ENCODE measurements around the gene ARHGEF4. TPM values are rescaled to one million over a fixed set of nuclear protein-coding genes. Genes with fewer than 3 reads are reported as not detected.
"Not testable (repeated sequence)": the region's sequence is repeated elsewhere in the genome, so short reads cannot be mapped to it uniquely, and the experiment has no call there.

The ARHGEF4 gene
- total RNA-seq, 1 donor from 2014 or later = 4.8 TPM

GRCh38 chr2:130987519-130988425 is 151.1 kb downstream of the ARHGEF4 start:
- Histone ChIP-seq H2AFZ (ENCODE audit: low read depth, low read length) (no peak overlapping the region), H3K9ac (ENCODE audit: low read length) (no peak overlapping the region), H3K27me3 (ENCODE audit: insufficient read depth, low read length) (no peaks in the 10 kb centered on the region), H3K9me3 (ENCODE audit: insufficient read depth, low read depth, low read length) (no peaks in the 10 kb centered on the region), H3K27ac (ENCODE audit: low read depth, low read length) (no peak overlapping the region), H3K4me3 (ENCODE audit: insufficient read depth, low read depth, low read length) (no peak overlapping the region), H3K79me2 (ENCODE audit: insufficient read depth, low read length) (no peaks in the 10 kb centered on the region), H4K20me1 (ENCODE audit: insufficient read depth, low read length) (no peaks in the 10 kb centered on the region), H3K36me3 (ENCODE audit: insufficient read depth, low read length) (no peaks in the 10 kb centered on the region), H3K4me1 (ENCODE audit: insufficient read depth, low read length) (no peaks in the 10 kb centered on the region), H3K4me2 (ENCODE audit: low read length) (no peak overlapping the region)
- FAIRE-seq (no peak), DNase-seq (ENCODE audit: low read depth) (no peak)
- H3K9me3 Mint-ChIP-seq (ENCODE audit: unreplicated experiment) = peaks cover 2% of the 10 kb centered on the region
- H3K4me3 Mint-ChIP-seq (ENCODE audit: unreplicated experiment) = no peak overlapping the region
- H3K36me3 Mint-ChIP-seq (ENCODE audit: low read depth, unreplicated experiment) = no peaks in the 10 kb centered on the region
- H3K27ac Mint-ChIP-seq (ENCODE audit: unreplicated experiment) = no peak overlapping the region
- H3K4me1 Mint-ChIP-seq (ENCODE audit: low read depth, unreplicated experiment) = no peaks in the 10 kb centered on the region
- TF ChIP-seq CTCF (IDR thresholded peaks at IDR 0.05; ENCODE audit: insufficient read depth, low read depth, low read length) = no peak
- no peak for TF ChIP-seq EZH2 (IDR thresholded peaks at IDR 0.05; ENCODE audit: insufficient read depth, low read length)
- H3K27me3 Mint-ChIP-seq (ENCODE audit: low read depth, unreplicated experiment) = peaks cover 2% of the 10 kb centered on the region

- not testable (repeated sequence) for H3K36me3 Mint-ChIP-seq (ENCODE audit: low read depth, unreplicated experiment); H3K36me3 ChIP-seq (ENCODE audit: insufficient read depth, low read length); H3K27me3 ChIP-seq (ENCODE audit: insufficient read depth, low read length); H3K9me3 ChIP-seq (ENCODE audit: insufficient read depth, low read depth, low read length); H3K4me2 ChIP-seq (ENCODE audit: low read length); H3K27me3 Mint-ChIP-seq (ENCODE audit: low read depth, unreplicated experiment); H3K9ac ChIP-seq (ENCODE audit: low read length); H3K4me1 ChIP-seq (ENCODE audit: insufficient read depth, low read length); H3K4me3 ChIP-seq (ENCODE audit: insufficient read depth, low read depth, low read length); H3K4me3 Mint-ChIP-seq (ENCODE audit: unreplicated experiment); H3K27ac ChIP-seq (ENCODE audit: low read depth, low read length); H3K9me3 Mint-ChIP-seq (ENCODE audit: unreplicated experiment); H3K27ac Mint-ChIP-seq (ENCODE audit: unreplicated experiment); H3K79me2 ChIP-seq (ENCODE audit: insufficient read depth, low read length); H4K20me1 ChIP-seq (ENCODE audit: insufficient read depth, low read length); DNase-seq (ENCODE audit: low read depth); FAIRE-seq; H3K4me1 Mint-ChIP-seq (ENCODE audit: low read depth, unreplicated experiment); H2AFZ ChIP-seq (ENCODE audit: low read depth, low read length)
Observed at GRCh38 chr2:130991446-130991845, 154.7 kb downstream of the ARHGEF4 start.

- H3K4me3 Mint-ChIP-seq (ENCODE audit: unreplicated experiment); H3K27ac ChIP-seq (ENCODE audit: low read depth, low read length); H3K4me1 Mint-ChIP-seq (ENCODE audit: low read depth, unreplicated experiment); H3K9ac ChIP-seq (ENCODE audit: low read length); H3K36me3 Mint-ChIP-seq (ENCODE audit: low read depth, unreplicated experiment); H3K9me3 Mint-ChIP-seq (ENCODE audit: unreplicated experiment); H3K27me3 ChIP-seq (ENCODE audit: insufficient read depth, low read length); H3K4me2 ChIP-seq (ENCODE audit: low read length); DNase-seq (ENCODE audit: low read depth); H4K20me1 ChIP-seq (ENCODE audit: insufficient read depth, low read length); H3K27me3 Mint-ChIP-seq (ENCODE audit: low read depth, unreplicated experiment); H3K36me3 ChIP-seq (ENCODE audit: insufficient read depth, low read length); H3K4me3 ChIP-seq (ENCODE audit: insufficient read depth, low read depth, low read length); H3K9me3 ChIP-seq (ENCODE audit: insufficient read depth, low read depth, low read length); H3K4me1 ChIP-seq (ENCODE audit: insufficient read depth, low read length); FAIRE-seq; H3K27ac Mint-ChIP-seq (ENCODE audit: unreplicated experiment); H3K79me2 ChIP-seq (ENCODE audit: insufficient read depth, low read length); H2AFZ ChIP-seq (ENCODE audit: low read depth, low read length): not testable (repeated sequence)
Observed at GRCh38 chr2:130992003-130992402, 155.3 kb downstream of the ARHGEF4 start.

Data from astrocyte (in vitro differentiated cells and primary cell).